ENCODE results near the gene GPBP1.
"Not testable (repeated sequence)": the region's sequence is repeated elsewhere in the genome, so short reads cannot be mapped to it uniquely, and the experiment has no call there.

The GPBP1 gene

DNA sequence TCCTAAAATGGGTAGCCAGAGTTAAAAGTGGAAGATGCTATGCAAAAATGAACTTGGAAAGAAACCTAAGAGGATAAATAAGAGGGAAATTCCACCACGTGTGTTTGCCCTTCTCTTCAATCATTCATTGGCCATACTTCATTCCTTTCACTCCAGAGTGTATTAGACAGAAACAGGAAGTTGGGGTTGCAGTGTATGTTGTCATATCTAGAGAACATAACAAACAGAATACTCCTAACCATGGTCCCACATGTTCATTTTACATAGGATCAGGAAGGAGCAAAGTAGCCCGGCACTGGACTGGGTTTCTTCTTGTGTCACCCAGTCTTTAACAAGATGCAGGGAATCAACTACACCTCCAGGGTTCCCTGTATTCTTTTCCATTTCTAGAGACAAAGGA lies 7.6 kb upstream of the GPBP1 start:
- DNase-seq (ENCODE audit: low read depth, low spot score): no peak
- WGBS (ENCODE audit: insufficient coverage, insufficient read length): no CpG with 5 or more reads among the region's 2 CpGs
- no peaks in the 10 kb centered on the region for H3K4me1 ChIP-seq (ENCODE audit: control insufficient read depth, insufficient read depth, low read length)

DNA sequence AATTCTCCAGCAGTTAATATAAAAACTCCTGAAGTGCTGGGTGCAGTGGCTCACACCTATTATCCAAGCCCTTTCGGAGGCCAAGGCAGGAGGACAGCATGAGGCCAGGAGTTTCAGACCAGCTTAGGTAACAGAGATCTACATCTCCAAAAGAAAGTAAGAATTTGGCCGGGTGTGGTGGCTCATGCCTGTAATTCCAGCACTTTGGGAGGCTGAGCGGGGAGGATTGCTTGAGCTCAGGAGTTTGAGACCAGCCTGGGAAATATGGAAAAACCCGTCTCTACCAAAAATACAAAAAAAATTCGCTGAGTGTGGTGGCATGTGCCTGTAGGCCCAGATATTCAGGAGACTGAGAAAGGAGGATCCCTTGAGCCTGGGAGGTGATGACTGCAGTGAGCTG lies 6.7 kb upstream of the GPBP1 start:
- Histone ChIP-seq H3K9me3 (ENCODE audit: control insufficient read depth, insufficient read depth, low read length) (no peaks in the 10 kb centered on the region), H3K4me3 (ENCODE audit: low read length) (no peak overlapping the region), H3K27me3 (ENCODE audit: control insufficient read depth, insufficient read depth, low read length) (no peaks in the 10 kb centered on the region), H3K4me1 (ENCODE audit: control insufficient read depth, insufficient read depth, low read length) (no peaks in the 10 kb centered on the region), H3K27ac (ENCODE audit: low read length) (no peak overlapping the region), H3K36me3 (ENCODE audit: control insufficient read depth, insufficient read depth, low read length) (no peaks in the 10 kb centered on the region)
- no peak for DNase-seq (ENCODE audit: low read depth, low spot score)
- no CpG with 5 or more reads among the region's 5 CpGs for WGBS (ENCODE audit: insufficient coverage, insufficient read length)

More for the DNA sequence above, 7.6 kb upstream of the GPBP1 start:
- Histone ChIP-seq H3K9me3 (ENCODE audit: control insufficient read depth, insufficient read depth, low read length) (no peaks in the 10 kb centered on the region), H3K36me3 (ENCODE audit: control insufficient read depth, insufficient read depth, low read length) (no peaks in the 10 kb centered on the region), H3K27me3 (ENCODE audit: control insufficient read depth, insufficient read depth, low read length) (no peaks in the 10 kb centered on the region), H3K4me3 (ENCODE audit: low read length) (no peak overlapping the region), H3K27ac (ENCODE audit: low read length) (no peak overlapping the region)

DNA sequence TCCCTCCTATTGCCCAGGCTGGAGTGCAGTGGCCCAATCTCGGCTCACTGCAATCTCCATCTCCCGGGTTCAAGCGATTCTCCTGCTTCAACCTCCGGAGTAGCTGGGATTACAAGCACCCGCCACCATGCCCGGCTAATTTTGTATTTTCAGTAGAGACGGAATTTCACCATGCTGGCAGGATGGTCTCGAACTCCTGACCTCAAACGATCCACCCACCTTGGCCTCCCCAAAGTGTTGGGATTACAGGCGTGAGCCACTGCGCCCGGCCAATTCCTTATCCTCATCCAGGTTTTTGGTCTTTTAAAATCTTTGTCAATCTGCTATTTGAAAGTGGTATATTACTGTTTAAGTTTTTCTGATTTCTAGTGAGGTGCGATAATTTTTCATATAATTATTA lies 3.7 kb upstream of the GPBP1 start:
- H3K4me1 ChIP-seq (ENCODE audit: control insufficient read depth, insufficient read depth, low read length); H3K27ac ChIP-seq (ENCODE audit: low read length); DNase-seq (ENCODE audit: low read depth, low spot score); H3K4me3 ChIP-seq (ENCODE audit: low read length); H3K36me3 ChIP-seq (ENCODE audit: control insufficient read depth, insufficient read depth, low read length); H3K27me3 ChIP-seq (ENCODE audit: control insufficient read depth, insufficient read depth, low read length); H3K9me3 ChIP-seq (ENCODE audit: control insufficient read depth, insufficient read depth, low read length): not testable (repeated sequence)
- no CpG with 5 or more reads among the region's 13 CpGs for WGBS (ENCODE audit: insufficient coverage, insufficient read length)

DNA sequence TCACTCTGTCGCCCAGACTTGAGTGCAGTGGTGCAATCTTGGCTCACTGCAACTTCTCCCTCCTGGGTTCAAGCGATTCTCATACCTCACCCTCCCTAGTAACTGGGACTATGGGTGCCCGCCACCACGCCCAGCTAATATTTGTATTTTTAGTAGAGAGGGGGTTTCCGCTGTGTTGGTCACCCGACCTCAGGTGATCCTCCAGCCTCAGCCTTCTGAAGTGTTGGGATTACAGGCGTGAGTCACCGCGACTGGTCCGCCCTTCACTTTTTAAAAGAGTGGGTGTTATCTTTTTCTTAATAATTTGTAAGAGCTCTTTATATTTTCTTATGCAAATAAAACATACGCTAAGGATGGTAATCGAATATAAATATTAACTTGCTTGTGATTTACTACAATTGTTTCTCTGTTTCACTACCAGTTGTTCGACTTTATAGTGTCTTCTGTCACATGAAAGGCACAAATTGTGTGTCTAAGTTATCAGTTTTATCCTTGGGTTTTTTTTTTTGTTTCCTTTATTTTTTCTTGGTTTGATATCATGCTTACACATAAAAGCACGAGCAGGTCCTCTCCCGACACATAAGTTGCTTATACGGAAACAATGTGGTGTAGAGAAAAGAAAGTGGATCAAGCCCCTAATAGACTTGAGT lies 1.9 kb upstream of the GPBP1 start:
- no peak overlapping the region; the same call in 1 of the 2 replicates for H3K4me3 ChIP-seq (ENCODE audit: low read length)
- no peak for DNase-seq (ENCODE audit: low read depth, low spot score)
- H3K9me3 ChIP-seq (ENCODE audit: control insufficient read depth, insufficient read depth, low read length): no peaks in the 10 kb centered on the region
- WGBS (ENCODE audit: insufficient coverage, insufficient read length): no CpG with 5 or more reads among the region's 16 CpGs
- no peaks in the 10 kb centered on the region for H3K4me1 ChIP-seq (ENCODE audit: control insufficient read depth, insufficient read depth, low read length)
- no peaks in the 10 kb centered on the region for H3K27me3 ChIP-seq (ENCODE audit: control insufficient read depth, insufficient read depth, low read length)
- H3K36me3 ChIP-seq (ENCODE audit: control insufficient read depth, insufficient read depth, low read length): no peaks in the 10 kb centered on the region
- no peak overlapping the region for H3K27ac ChIP-seq (ENCODE audit: low read length)

DNA sequence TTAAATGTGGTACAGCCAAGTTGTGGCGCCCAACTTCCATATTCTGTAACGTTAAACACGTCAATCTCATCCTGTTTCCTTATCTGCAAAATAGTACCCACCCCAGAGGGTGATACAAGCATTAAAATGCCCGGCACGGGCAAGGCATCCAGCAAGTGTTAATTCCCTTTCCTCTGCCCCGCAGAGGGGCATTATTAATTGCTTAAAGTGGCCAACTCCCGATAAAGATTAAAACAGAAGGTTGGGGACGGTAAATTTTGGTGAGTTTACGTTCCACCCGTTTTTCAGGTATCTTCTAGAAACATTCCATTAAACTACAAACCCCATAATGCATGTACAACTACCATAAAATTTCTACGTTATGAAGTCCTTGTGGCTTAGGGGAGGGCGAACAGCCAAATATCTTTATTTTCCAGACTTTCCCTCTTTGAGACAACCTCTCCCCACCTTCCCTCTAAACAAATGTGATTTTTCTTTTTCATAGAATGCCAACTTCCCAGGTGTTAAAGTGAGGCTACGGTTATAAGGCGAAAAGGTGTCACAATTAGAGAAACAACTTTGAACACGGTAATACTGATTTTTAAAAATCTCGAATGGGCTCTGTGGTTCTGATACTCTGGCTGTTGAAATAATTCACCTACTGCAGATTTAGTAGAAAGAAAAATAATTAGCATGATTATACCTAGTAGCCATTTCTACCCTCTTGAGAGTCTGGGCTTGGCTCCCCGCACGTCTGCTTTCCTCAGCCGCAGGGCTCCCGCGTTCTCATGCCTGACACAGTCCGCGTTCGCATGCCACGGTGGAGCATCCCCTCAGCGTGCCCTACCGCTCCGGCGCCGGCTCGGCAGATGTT lies 1.2 kb upstream of the GPBP1 start:
- H3K4me1 ChIP-seq (ENCODE audit: control insufficient read depth, insufficient read depth, low read length): no peaks in the 10 kb centered on the region
- no peak overlapping the region for H3K27ac ChIP-seq (ENCODE audit: low read length)
- no peaks in the 10 kb centered on the region for H3K36me3 ChIP-seq (ENCODE audit: control insufficient read depth, insufficient read depth, low read length)
- no CpG with 5 or more reads among the region's 31 CpGs for WGBS (ENCODE audit: insufficient coverage, insufficient read length)
- peak overlapping the region; percentile 91; the same call in 1 of the 2 replicates for H3K4me3 ChIP-seq (ENCODE audit: low read length)
- no peaks in the 10 kb centered on the region for H3K27me3 ChIP-seq (ENCODE audit: control insufficient read depth, insufficient read depth, low read length)
- H3K9me3 ChIP-seq (ENCODE audit: control insufficient read depth, insufficient read depth, low read length): no peaks in the 10 kb centered on the region
- DNase-seq (ENCODE audit: low read depth, low spot score): no peak

DNA sequence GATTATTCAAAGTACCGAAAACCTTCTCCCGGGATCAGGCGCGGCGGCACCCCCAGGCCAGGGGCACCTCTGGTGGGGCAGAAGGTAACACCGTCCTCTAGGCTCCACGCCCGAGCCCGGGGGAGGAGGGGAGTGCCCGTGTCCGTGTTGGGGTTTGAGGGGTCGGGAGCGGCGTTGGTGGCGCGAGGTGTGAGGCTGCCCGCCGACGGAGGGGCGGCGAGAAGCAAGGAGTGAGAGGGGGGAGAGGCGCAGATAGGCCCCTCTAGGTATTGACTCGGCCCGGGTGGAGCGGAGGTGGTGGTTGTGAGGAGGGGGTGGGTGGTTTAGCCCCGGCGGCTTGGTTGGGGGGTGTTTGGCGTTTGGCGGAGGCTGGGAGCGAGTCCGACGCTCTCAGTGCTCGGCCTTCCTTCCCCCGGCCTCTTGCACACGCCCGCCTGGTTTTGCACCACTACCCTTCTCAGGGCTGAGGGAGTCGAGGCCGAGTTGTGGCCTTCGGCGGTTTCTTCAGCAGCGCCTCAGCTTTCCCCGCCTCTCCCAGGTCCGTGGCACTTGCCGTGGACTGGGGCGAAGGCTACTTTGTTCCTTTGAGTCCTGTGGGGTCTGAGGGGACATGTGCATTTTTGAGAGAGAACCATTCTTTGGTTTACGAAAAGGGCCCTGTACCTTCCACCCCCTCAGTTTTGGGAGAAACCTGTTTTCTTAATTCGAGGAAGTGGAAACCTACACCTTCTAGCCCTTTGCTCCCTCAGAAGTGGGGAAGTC lies 450 bp downstream of the GPBP1 start:
- peak overlapping the region; percentile 91 for H3K4me3 ChIP-seq (ENCODE audit: low read length)
- no peak for DNase-seq (ENCODE audit: low read depth, low spot score)
- no peaks in the 10 kb centered on the region for H3K36me3 ChIP-seq (ENCODE audit: control insufficient read depth, insufficient read depth, low read length)
- WGBS (ENCODE audit: insufficient coverage, insufficient read length): no CpG with 5 or more reads among the region's 47 CpGs
- H3K27me3 ChIP-seq (ENCODE audit: control insufficient read depth, insufficient read depth, low read length): no peaks in the 10 kb centered on the region
- H3K9me3 ChIP-seq (ENCODE audit: control insufficient read depth, insufficient read depth, low read length): no peaks in the 10 kb centered on the region
- H3K27ac ChIP-seq (ENCODE audit: low read length): no peak overlapping the region
- no peaks in the 10 kb centered on the region for H3K4me1 ChIP-seq (ENCODE audit: control insufficient read depth, insufficient read depth, low read length)

DNA sequence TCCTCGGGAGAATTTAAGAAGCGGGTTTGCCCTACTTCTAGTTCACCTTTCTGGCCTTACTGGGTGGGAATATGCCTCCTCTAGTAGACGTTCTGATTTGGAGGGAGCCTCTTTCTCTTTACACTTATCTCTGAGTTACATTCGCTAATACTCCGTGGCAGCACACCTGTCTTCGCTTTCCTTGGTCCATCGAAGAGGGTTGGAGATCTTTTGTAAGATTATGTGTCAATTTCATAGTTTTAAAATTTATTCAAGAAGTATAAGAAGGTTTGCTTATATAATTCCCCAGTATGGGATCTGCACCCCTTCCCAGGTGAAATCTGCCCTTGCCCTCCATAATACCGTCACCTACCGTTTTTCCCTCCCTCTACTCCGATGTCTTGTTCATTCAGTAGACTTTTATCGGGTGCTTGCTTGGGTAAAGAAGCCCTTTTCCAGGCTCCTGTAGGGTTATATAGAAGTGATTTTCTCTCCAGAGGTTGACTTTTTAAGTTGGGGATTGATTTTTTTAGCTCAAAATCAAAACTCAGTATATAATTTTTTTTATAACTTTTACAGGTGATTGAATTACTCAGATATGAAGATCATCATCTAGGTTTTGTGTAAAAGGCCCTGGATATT lies 1.1 kb downstream of the GPBP1 start:
- Histone ChIP-seq H3K27ac (ENCODE audit: low read length) (no peak overlapping the region), H3K4me1 (ENCODE audit: control insufficient read depth, insufficient read depth, low read length) (no peaks in the 10 kb centered on the region), H3K9me3 (ENCODE audit: control insufficient read depth, insufficient read depth, low read length) (no peaks in the 10 kb centered on the region), H3K27me3 (ENCODE audit: control insufficient read depth, insufficient read depth, low read length) (no peaks in the 10 kb centered on the region), H3K4me3 (ENCODE audit: low read length) (peak overlapping the region; percentile 91), H3K36me3 (ENCODE audit: control insufficient read depth, insufficient read depth, low read length) (no peaks in the 10 kb centered on the region)
- WGBS (ENCODE audit: insufficient coverage, insufficient read length): no CpG with 5 or more reads among the region's 11 CpGs
- no peak for DNase-seq (ENCODE audit: low read depth, low spot score)

DNA sequence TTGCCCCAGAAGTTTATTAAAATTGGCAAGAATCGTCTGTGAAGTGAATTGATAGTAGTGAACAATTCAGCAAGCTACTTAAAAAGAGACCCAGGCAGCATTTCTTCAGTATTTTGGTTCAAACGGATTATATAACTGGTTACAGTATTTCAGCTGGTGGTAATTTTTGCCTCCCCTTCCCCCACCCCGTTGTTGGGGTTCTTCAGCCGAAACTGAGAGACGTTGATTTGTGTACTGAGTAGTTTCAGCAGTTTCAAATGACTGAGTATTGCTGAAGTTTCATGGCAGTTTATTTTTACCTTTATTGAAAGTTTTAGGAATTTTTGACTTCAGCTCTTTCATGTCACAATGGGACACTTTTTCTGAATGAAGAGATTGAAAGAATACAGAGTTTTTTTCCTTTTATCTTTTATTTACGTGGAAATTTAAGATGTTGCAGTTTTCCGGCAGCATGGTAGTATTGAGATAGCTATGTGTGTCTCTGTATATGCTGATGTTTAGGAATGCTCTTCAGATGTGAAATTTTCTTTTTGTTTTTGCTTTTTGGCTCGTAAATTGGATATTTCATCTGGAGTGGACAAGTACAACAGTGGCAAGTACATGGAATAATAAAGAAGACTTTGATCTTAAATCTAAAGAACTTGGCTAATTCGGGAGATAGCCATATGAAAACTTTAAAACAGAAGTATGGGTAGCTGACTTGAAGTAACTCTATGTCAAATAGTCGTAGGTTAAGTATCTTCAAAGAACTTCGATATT lies 1.9 kb downstream of the GPBP1 start:
- no peak for DNase-seq (ENCODE audit: low read depth, low spot score)
- no peak overlapping the region for H3K27ac ChIP-seq (ENCODE audit: low read length)
- WGBS (ENCODE audit: insufficient coverage, insufficient read length): no CpG with 5 or more reads among the region's 11 CpGs
- H3K4me1 ChIP-seq (ENCODE audit: control insufficient read depth, insufficient read depth, low read length): no peaks in the 10 kb centered on the region
- no peaks in the 10 kb centered on the region for H3K36me3 ChIP-seq (ENCODE audit: control insufficient read depth, insufficient read depth, low read length)
- no peaks in the 10 kb centered on the region for H3K27me3 ChIP-seq (ENCODE audit: control insufficient read depth, insufficient read depth, low read length)
- H3K4me3 ChIP-seq (ENCODE audit: low read length): peak overlapping the region; percentile 21; the same call in 1 of the 2 replicates
- no peaks in the 10 kb centered on the region for H3K9me3 ChIP-seq (ENCODE audit: control insufficient read depth, insufficient read depth, low read length)

DNA sequence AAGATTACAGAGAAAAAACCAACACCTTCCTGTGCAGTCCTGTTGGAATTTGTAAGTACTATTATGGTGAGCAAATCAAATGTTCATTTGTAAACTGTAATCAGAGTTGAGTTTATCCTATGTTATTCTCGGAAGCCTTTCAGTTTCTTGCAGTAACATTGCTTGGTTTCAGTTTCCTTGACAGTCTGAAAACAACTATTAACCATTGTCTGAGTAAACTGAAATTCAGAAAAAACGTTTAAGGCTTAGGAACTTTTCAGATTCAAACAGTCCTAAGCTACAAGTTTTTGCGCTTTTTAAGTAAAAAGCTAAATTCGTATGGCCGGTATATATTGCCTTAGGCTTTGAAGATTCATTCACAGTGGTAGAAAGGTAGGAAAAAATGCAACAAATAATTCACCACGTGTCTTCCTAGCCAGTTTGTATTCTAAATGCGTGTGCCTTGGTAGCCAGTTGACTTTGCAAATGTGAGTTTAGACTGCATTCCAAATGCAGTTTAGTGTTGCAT lies 2.5 kb downstream of the GPBP1 start:
- Histone ChIP-seq H3K9me3 (ENCODE audit: control insufficient read depth, insufficient read depth, low read length) (no peaks in the 10 kb centered on the region), H3K27me3 (ENCODE audit: control insufficient read depth, insufficient read depth, low read length) (no peaks in the 10 kb centered on the region), H3K27ac (ENCODE audit: low read length) (no peak overlapping the region), H3K36me3 (ENCODE audit: control insufficient read depth, insufficient read depth, low read length) (no peaks in the 10 kb centered on the region), H3K4me3 (ENCODE audit: low read length) (peak overlapping the region; percentile 9; the same call in 1 of the 2 replicates), H3K4me1 (ENCODE audit: control insufficient read depth, insufficient read depth, low read length) (no peaks in the 10 kb centered on the region)
- no CpG with 5 or more reads among the region's 7 CpGs for WGBS (ENCODE audit: insufficient coverage, insufficient read length)
- DNase-seq (ENCODE audit: low read depth, low spot score): no peak

Measured in iPS DF 6.9 (cell line).